ENCODE data around the gene LRP1. TPM values are rescaled to one million over a fixed set of nuclear protein-coding genes. Genes with fewer than 3 reads are reported as not detected.

LRP1 gene
- polyA plus RNA-seq, 1 experiment = 117 TPM

GRCh38 chr12:57214398-57214781 lies 86.1 kb downstream of the LRP1 start:
- Histone ChIP-seq H3K36me3 (ENCODE audit: control insufficient read depth, insufficient read depth, low read length) (peaks cover 28% of the 10 kb centered on the region), H3K27me3 (ENCODE audit: control insufficient read depth, insufficient read depth, low read length) (peaks cover 4% of the 10 kb centered on the region; the same call in 1 of the 2 replicates), H3K4me3 (ENCODE audit: low read depth, low read length) (no peak overlapping the region)
- peak; percentile 74 for TF ChIP-seq CTCF (IDR thresholded peaks at IDR 0.05; ENCODE audit: insufficient read depth, low read depth, low read length)
- DNase-seq (ENCODE audit: low read depth) = no peak
- POLR2A ChIA-PET = interaction anchor here (0.8 kb wide), 1 partner anchor 15 kb away, joined by 3 read pairs; the partner anchor contains the start of gene SHMT2
- CTCF ChIA-PET = interaction anchor here (0.7 to 14.9 kb wide), 26 partner anchors 9 to 248 kb away, joined by 3 to 334 read pairs (median 4); partner anchors contain the start of genes GLI1, INHBE, NEMP1 and SHMT2

- TF ChIP-seq CTCF (IDR thresholded peaks at IDR 0.05; ENCODE audit: insufficient read depth, low read depth, low read length) = no peak
- ChIA-PET POLR2A (interaction anchor here (0.6 kb wide), 1 partner anchor 41 kb away, joined by 3 read pairs; no protein-coding TSS in a partner anchor), CTCF (interaction anchor here (0.5 to 14.9 kb wide), 11 partner anchors 8 to 238 kb away, joined by 3 to 334 read pairs (median 21); partner anchors contain the start of genes SHMT2 and STAC3)
- DNase-seq (ENCODE audit: low read depth) = no peak
- Histone ChIP-seq H3K36me3 (ENCODE audit: control insufficient read depth, insufficient read depth, low read length) (peaks cover 22% of the 10 kb centered on the region), H3K4me3 (ENCODE audit: low read depth, low read length) (no peak overlapping the region), H3K27me3 (ENCODE audit: control insufficient read depth, insufficient read depth, low read length) (peaks cover 9% of the 10 kb centered on the region)
Observed at GRCh38 chr12:57215065-57215464, 86.8 kb downstream of the LRP1 start.

- POLR2A ChIA-PET = interaction anchor here (0.6 kb wide), 1 partner anchor 41 kb away, joined by 3 read pairs; no protein-coding TSS in a partner anchor
- no peak for TF ChIP-seq CTCF (IDR thresholded peaks at IDR 0.05; ENCODE audit: insufficient read depth, low read depth, low read length)
- H3K36me3 ChIP-seq (ENCODE audit: control insufficient read depth, insufficient read depth, low read length) = peaks cover 16% of the 10 kb centered on the region
- no peak overlapping the region for H3K4me3 ChIP-seq (ENCODE audit: low read depth, low read length)
- DNase-seq (ENCODE audit: low read depth) = no peak
- H3K27me3 ChIP-seq (ENCODE audit: control insufficient read depth, insufficient read depth, low read length) = peaks cover 12% of the 10 kb centered on the region
- CTCF ChIA-PET = interaction anchor here (1.1 to 14.9 kb wide), 4 partner anchors 8 to 40 kb away, joined by 3 to 334 read pairs (median 78); partner anchors contain the start of gene SHMT2
Observed at GRCh38 chr12:57215668-57216013, 87.4 kb downstream of the LRP1 start.

- Histone ChIP-seq H3K4me3 (ENCODE audit: low read depth, low read length) (peak within 1 kb of the TSS; percentile 55), H3K36me3 (ENCODE audit: control insufficient read depth, insufficient read depth, low read length) (peaks cover 14% of the 10 kb centered on the region), H3K27me3 (ENCODE audit: control insufficient read depth, insufficient read depth, low read length) (peaks cover 13% of the 10 kb centered on the region)
- no peak for DNase-seq (ENCODE audit: low read depth)
- POLR2A ChIA-PET = interaction anchor here (0.6 kb wide), 1 partner anchor 42 kb away, joined by 3 read pairs; no protein-coding TSS in a partner anchor
- CTCF ChIA-PET = interaction anchor here (1.1 to 14.9 kb wide), 7 partner anchors 7 to 237 kb away, joined by 3 to 334 read pairs (median 20); partner anchors contain the start of gene SHMT2
- TF ChIP-seq CTCF (IDR thresholded peaks at IDR 0.05; ENCODE audit: insufficient read depth, low read depth, low read length) = no peak
Observed at GRCh38 chr12:57216014-57216911, 88.0 kb downstream of the LRP1 start, which contains the start of gene NXPH4. NXPH4 (plus strand) TSS chr12:57216794; CDS start chr12:57216970, 176 bp downstream.
